Smooth muscle cell (in vitro differentiated cells): ENCODE measurements around the gene GAD1. TPM values are rescaled to one million over a fixed set of nuclear protein-coding genes. Genes with fewer than 3 reads are reported as not detected.

ENCODE experiments used
- DNase-seq: peaks from one replicate; lab custom pipeline; 2025; ENCODE audit not compliant: unreplicated experiment; lab: John Stamatoyannopoulos, UW
- H2AFZ ChIP-seq: fragments of 200-600 bp; sonication (generic); 2 replicates; pipeline ENCODE4 v1.6.0; 2016; ENCODE audit warnings: antibody characterized with exemption, low read depth, mild to moderate bottlenecking
- H3F3A ChIP-seq: fragments of 200-600 bp; sonication (generic); 2 replicates; pipeline ENCODE4 v1.6.0; 2017; ENCODE audit warnings: antibody characterized with exemption, low read depth
- H3K27ac ChIP-seq: fragments of 200-600 bp; sonication (generic); 2 replicates; pipeline ENCODE4 v1.5.1; 2016; ENCODE audit warnings: low read depth, mild to moderate bottlenecking
- H3K27me3 ChIP-seq: fragments of 200-600 bp; sonication (generic); 2 replicates; pipeline ENCODE4 v1.6.1; 2016; ENCODE audit warnings: low read depth, mild to moderate bottlenecking
- H3K36me3 ChIP-seq: fragments of 200-600 bp; sonication (generic); 2 replicates; pipeline ENCODE4 v1.5.1; 2016; ENCODE audit warnings: low read depth
- H3K4me1 ChIP-seq: fragments of 200-600 bp; sonication (generic); 2 replicates; pipeline ENCODE4 v1.5.1; 2016; ENCODE audit warnings: low read depth
- H3K4me2 ChIP-seq: fragments of 200-600 bp; sonication (generic); 2 replicates; pipeline ENCODE4 v1.6.0; 2016; ENCODE audit warnings: mild to moderate bottlenecking
- H3K4me3 ChIP-seq: fragments of 200-600 bp; sonication (generic); 2 replicates; pipeline ENCODE4 v1.5.1; 2016; ENCODE audit warnings: mild to moderate bottlenecking
- H3K79me2 ChIP-seq: fragments of 200-600 bp; sonication (generic); 2 replicates; pipeline ENCODE4 v1.6.0; 2016; ENCODE audit warnings: low read depth, mild to moderate bottlenecking
- H3K9ac ChIP-seq: fragments of 200-600 bp; sonication (generic); 2 replicates; pipeline ENCODE4 v1.6.0; 2016; ENCODE audit warnings: low read depth
- H3K9me3 ChIP-seq: fragments of 200-600 bp; sonication (generic); replicated peaks from 2 replicates; pipeline ENCODE4 v1.5.1; 2016; ENCODE audit warnings: low read depth
- H4K20me1 ChIP-seq: fragments of 200-600 bp; sonication (generic); 2 replicates; pipeline ENCODE4 v1.6.0; 2016; ENCODE audit warnings: low read depth
- WGBS: methylation state at CpG from one replicate; pipeline ENCODE4 v1.1.7; 2016; ENCODE audit warnings: low lambda C conversion rate; 5-methylcytosine and 5-hydroxymethylcytosine counted together
- polyA plus RNA-seq: library from polyadenylated mRNA; unstranded; fragments of >200 nt; fragmentation: Nextera tagmentation; extraction: Ambion mirVana; gene quantifications from 2 replicates; pipeline ENCODE4 v1.2.1, GENCODE V29; 2016
- total RNA-seq: library from RNA; depleted of rRNA; stranded (reverse); fragments of >200 nt; gene quantifications from 2 replicates; pipeline ENCODE4 v1.2.3, GENCODE V29; 2014
- TF ChIP-seq, protein P1 (sequence below): fragments of 200-600 bp; sonication (generic); IDR thresholded peaks from 2 replicates; pipeline ENCODE4 v1.5.1; 2017; ENCODE audit warnings: borderline replicate concordance, mild to moderate bottlenecking, antibody characterized with exemption; ENCODE audit not compliant: insufficient read depth, poor library complexity, severe bottlenecking

The GAD1 gene
- total and polyA plus RNA-seq, 2 experiments from 2014 or later = 0.11 to 1.0 TPM

DNA sequence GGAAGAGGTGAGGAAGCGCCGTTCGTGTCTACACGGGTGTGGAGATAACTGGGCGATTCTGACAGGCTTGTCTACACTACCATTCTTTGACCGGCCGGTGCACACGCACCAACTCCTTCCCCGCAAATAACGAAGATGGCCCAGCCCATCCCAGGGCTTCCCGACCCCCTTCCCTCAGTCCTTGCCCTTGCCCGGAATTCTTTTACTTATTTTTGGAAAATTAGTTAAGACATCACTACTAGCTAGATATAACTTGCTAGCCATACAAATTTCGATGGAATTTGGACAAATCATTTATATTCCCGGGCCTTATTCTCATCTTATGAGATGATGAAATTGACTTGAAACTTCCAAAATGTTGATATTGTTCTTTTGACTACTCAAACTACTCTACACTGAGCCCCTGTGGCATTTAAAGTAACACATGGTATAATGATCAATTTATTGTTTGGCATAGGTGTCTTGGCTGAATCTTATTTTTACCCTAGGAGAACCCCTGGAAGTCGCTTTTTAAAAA lies 45.2 kb upstream of the GAD1 start:
- H3K79me2 ChIP-seq = no peaks in the 10 kb centered on the region
- H4K20me1 ChIP-seq = no peaks in the 10 kb centered on the region
- H3K27ac ChIP-seq = no peak overlapping the region
- 7% methylated on average over 15 of the region's 15 CpGs for WGBS
- no peaks in the 10 kb centered on the region for H3F3A ChIP-seq
- DNase-seq = no peak
- H3K9me3 ChIP-seq = no peaks in the 10 kb centered on the region
- peak overlapping the region; percentile 85 for H3K4me2 ChIP-seq
- TF ChIP-seq, protein P1, sequence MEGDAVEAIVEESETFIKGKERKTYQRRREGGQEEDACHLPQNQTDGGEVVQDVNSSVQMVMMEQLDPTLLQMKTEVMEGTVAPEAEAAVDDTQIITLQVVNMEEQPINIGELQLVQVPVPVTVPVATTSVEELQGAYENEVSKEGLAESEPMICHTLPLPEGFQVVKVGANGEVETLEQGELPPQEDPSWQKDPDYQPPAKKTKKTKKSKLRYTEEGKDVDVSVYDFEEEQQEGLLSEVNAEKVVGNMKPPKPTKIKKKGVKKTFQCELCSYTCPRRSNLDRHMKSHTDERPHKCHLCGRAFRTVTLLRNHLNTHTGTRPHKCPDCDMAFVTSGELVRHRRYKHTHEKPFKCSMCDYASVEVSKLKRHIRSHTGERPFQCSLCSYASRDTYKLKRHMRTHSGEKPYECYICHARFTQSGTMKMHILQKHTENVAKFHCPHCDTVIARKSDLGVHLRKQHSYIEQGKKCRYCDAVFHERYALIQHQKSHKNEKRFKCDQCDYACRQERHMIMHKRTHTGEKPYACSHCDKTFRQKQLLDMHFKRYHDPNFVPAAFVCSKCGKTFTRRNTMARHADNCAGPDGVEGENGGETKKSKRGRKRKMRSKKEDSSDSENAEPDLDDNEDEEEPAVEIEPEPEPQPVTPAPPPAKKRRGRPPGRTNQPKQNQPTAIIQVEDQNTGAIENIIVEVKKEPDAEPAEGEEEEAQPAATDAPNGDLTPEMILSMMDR = no peak
- H3K27me3 ChIP-seq = peaks cover 7% of the 10 kb centered on the region
- peak overlapping the region; percentile 96 for H2AFZ ChIP-seq
- peak overlapping the region; percentile 60 for H3K4me3 ChIP-seq
- no peaks in the 10 kb centered on the region for H3K36me3 ChIP-seq
- peaks cover 14% of the 10 kb centered on the region for H3K4me1 ChIP-seq
- no peak overlapping the region for H3K9ac ChIP-seq

DNA sequence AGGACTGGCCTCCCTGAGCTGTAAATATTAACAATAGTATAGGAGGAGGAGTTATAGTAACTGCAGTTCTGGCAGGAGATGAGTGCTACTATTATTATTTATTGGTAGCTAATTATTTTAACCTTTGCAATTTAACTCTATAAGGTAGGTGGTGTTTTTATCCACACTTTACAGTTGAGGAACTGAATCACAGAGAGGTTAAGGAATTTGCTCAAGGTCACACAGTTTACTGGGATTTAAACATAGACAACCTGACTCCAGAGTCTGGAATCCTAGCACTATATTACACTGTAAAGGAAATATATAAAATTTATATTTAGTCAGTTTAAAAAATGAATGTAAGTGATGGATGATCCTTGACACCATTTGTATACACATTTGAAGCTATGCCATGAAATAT lies 44.4 kb upstream of the GAD1 start:
- H2AFZ ChIP-seq = no peak overlapping the region
- no peaks in the 10 kb centered on the region for H4K20me1 ChIP-seq
- H3K4me3 ChIP-seq = no peak overlapping the region
- no peaks in the 10 kb centered on the region for H3F3A ChIP-seq
- no peaks in the 10 kb centered on the region for H3K9me3 ChIP-seq
- no peak overlapping the region for H3K9ac ChIP-seq
- no peaks in the 10 kb centered on the region for H3K79me2 ChIP-seq
- peak overlapping the region; percentile 85 for H3K4me2 ChIP-seq
- H3K27me3 ChIP-seq = peaks cover 12% of the 10 kb centered on the region
- H3K4me1 ChIP-seq = peaks cover 13% of the 10 kb centered on the region
- no peaks in the 10 kb centered on the region for H3K36me3 ChIP-seq
- TF ChIP-seq, protein P1 = no peak
- no peak overlapping the region for H3K27ac ChIP-seq
- DNase-seq = no peak

DNA sequence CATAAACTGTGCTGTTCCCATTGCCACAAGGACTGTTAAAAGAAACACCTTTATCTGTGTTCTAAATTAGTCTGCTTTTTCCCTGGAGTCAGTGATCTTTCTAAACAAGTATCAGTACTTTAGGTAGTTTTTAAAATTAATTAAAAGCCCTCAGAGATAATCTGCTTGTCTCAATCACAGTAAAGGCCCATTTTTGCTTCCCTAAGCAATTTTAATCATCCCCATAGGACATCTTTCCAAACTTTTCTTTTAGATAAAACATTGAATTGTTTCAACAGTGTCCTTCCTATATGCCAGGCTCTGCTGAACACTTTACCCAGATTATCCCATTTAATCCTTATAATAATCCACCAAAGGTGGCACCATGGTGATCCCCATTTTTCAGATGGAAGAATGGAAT lies 42.6 kb upstream of the GAD1 start:
- Histone ChIP-seq H3K9ac (no peak overlapping the region), H3K79me2 (no peaks in the 10 kb centered on the region), H3K9me3 (no peaks in the 10 kb centered on the region), H3K36me3 (no peaks in the 10 kb centered on the region), H3K4me3 (no peak overlapping the region), H3K27ac (no peak overlapping the region), H3F3A (no peaks in the 10 kb centered on the region), H3K4me1 (peaks cover 16% of the 10 kb centered on the region), H3K27me3 (peaks cover 20% of the 10 kb centered on the region), H3K4me2 (no peak overlapping the region), H4K20me1 (no peaks in the 10 kb centered on the region), H2AFZ (no peak overlapping the region)
- TF ChIP-seq, protein P1 = no peak
- no peak for DNase-seq

DNA sequence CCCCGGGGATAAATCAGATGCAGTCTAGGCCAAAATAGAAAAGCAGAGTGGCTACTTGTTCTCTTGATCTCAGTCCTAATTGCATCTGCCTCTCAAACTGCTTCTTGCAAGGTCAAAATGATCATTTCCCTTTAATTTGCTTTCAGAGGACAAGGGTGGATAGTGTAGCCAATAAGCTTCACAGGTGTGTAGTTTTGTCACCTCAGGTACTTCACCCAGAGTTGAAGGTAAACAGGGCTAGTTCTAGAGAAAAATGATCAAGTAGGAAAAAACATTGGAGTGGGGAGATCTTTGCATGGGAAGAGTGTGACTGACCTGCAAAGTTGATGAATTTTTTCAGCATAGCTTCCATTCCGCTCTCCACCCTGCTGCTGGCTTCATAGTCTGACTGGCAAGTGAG lies 37.8 kb upstream of the GAD1 start:
- no peaks in the 10 kb centered on the region for H4K20me1 ChIP-seq
- no peak overlapping the region for H2AFZ ChIP-seq
- TF ChIP-seq, protein P1 = no peak
- 74% methylated on average over 2 of the region's 2 CpGs for WGBS
- H3K4me3 ChIP-seq = no peak overlapping the region
- no peaks in the 10 kb centered on the region for H3K79me2 ChIP-seq
- H3K4me1 ChIP-seq = peaks cover 6% of the 10 kb centered on the region
- H3K4me2 ChIP-seq = no peak overlapping the region
- H3K27me3 ChIP-seq = peaks cover 16% of the 10 kb centered on the region
- no peaks in the 10 kb centered on the region for H3F3A ChIP-seq
- H3K36me3 ChIP-seq = no peaks in the 10 kb centered on the region
- H3K9me3 ChIP-seq = no peaks in the 10 kb centered on the region
- H3K27ac ChIP-seq = no peak overlapping the region
- no peak overlapping the region for H3K9ac ChIP-seq
- DNase-seq = no peak
